IMR-90 (cell line): ENCODE measurements around the gene DEFB123.

Experiments
- CEBPB ChIP-seq: IDR thresholded peaks from 2 replicates; pipeline ENCODE4 v1.6.1; 2012; ENCODE audit warnings: low read depth, low read length, improper control_type of control experiment
- CTCF ChIP-seq: conservative IDR thresholded peaks from 2 replicates; pipeline ENCODE4 v1.5.1; 2012; ENCODE audit warnings: mild to moderate bottlenecking, low read depth, low read length, improper control_type of control experiment
- FOS ChIP-seq: fragments of 150-350 bp; IDR thresholded peaks from 2 replicates; pipeline ENCODE4 v1.6.1; 2016; ENCODE audit warnings: low read depth, low read length
- MAZ ChIP-seq: IDR thresholded peaks from 2 replicates; pipeline ENCODE4 v1.6.1; 2012; ENCODE audit warnings: low read depth, mild to moderate bottlenecking, low read length, improper control_type of control experiment, moderate library complexity, borderline replicate concordance
- POLR2A ChIP-seq: IDR thresholded peaks from 2 replicates; pipeline ENCODE4 v1.6.1; 2012; ENCODE audit warnings: mild to moderate bottlenecking, low read depth, low read length
- RFX5 ChIP-seq: IDR thresholded peaks from 2 replicates; pipeline ENCODE4 v1.8.0; 2012; ENCODE audit warnings: low read depth, mild to moderate bottlenecking, low read length, moderate library complexity
- SMC3 ChIP-seq: fragments of 150-350 bp; IDR thresholded peaks from 2 replicates; pipeline ENCODE4 v1.6.1; 2016; ENCODE audit warnings: low read depth, mild to moderate bottlenecking, antibody characterized with exemption, low read length, moderate library complexity

- TF ChIP-seq CTCF: no peak
- TF ChIP-seq FOS: no peak
- TF ChIP-seq MAZ: no peak
- no peak for TF ChIP-seq CEBPB
- TF ChIP-seq RFX5: no peak
- no peak for TF ChIP-seq POLR2A
- TF ChIP-seq SMC3: no peak
Observed at GRCh38 chr20:31414381-31414780, 26.1 kb upstream of the DEFB123 start.
